Suppressor macrophage treated with lipopolysaccharide for 4 hours (primary cell): ENCODE measurements around the gene DNM2.
A peak's percentile ranks its signal among the peaks of the same experiment; 100 is the strongest.

Experiments
- DNase-seq: peaks from one replicate; pipeline ENCODE4 v3.0.0-alpha.2; 2020

DNM2 gene

GRCh38 chr19:10691178-10691881, 26.5 kb upstream of the DNM2 start:
- no peak for DNase-seq

GRCh38 chr19:10691883-10692282, 26.0 kb upstream of the DNM2 start:
- no peak for DNase-seq

- DNase-seq: no peak
These were observed 25.1 kb upstream of the DNM2 start for GRCh38 chr19:10692673-10693264.

GRCh38 chr19:10694706-10695307, 23.1 kb upstream of the DNM2 start:
- DNase-seq: no peak

GRCh38 chr19:10695401-10696398, 22.2 kb upstream of the DNM2 start:
- DNase-seq: peak; percentile 98

GRCh38 chr19:10699650-10700335, 18.1 kb upstream of the DNM2 start:
- peak; percentile 78 for DNase-seq

- peak; percentile 16 for DNase-seq
These were observed 15.8 kb upstream of the DNM2 start for GRCh38 chr19:10701955-10702525.

- peak; percentile 27 for DNase-seq
These were observed 10.9 kb upstream of the DNM2 start for GRCh38 chr19:10706990-10707389.

GRCh38 chr19:10707440-10707839, 10.4 kb upstream of the DNM2 start:
- no peak for DNase-seq

- DNase-seq: no peak
These were observed 9.6 kb upstream of the DNM2 start for GRCh38 chr19:10708291-10708690.

- no peak for DNase-seq
These were observed 5.8 kb upstream of the DNM2 start for GRCh38 chr19:10712045-10712444.

- DNase-seq: no peak
These were observed 5.1 kb upstream of the DNM2 start for GRCh38 chr19:10712754-10713153.

- no peak for DNase-seq
These were observed 4.6 kb upstream of the DNM2 start for GRCh38 chr19:10713317-10713716.

GRCh38 chr19:10717054-10717355, 874 bp upstream of the DNM2 start:
- DNase-seq: no peak

GRCh38 chr19:10718205-10719196, 622 bp downstream of the DNM2 start:
- peak; percentile 67 for DNase-seq

- peak; percentile 60 for DNase-seq
These were observed 1.6 kb downstream of the DNM2 start for GRCh38 chr19:10719466-10719961.

- no peak for DNase-seq
These were observed 2.8 kb downstream of the DNM2 start for GRCh38 chr19:10720607-10721125.

- DNase-seq: no peak
These were observed 5.7 kb downstream of the DNM2 start for GRCh38 chr19:10723591-10723990.

GRCh38 chr19:10724573-10725071, 6.7 kb downstream of the DNM2 start:
- no peak for DNase-seq

GRCh38 chr19:10725415-10725814, 7.5 kb downstream of the DNM2 start:
- no peak for DNase-seq
